ENCODE measurements around the gene RPL10L.

The RPL10L gene

DNA sequence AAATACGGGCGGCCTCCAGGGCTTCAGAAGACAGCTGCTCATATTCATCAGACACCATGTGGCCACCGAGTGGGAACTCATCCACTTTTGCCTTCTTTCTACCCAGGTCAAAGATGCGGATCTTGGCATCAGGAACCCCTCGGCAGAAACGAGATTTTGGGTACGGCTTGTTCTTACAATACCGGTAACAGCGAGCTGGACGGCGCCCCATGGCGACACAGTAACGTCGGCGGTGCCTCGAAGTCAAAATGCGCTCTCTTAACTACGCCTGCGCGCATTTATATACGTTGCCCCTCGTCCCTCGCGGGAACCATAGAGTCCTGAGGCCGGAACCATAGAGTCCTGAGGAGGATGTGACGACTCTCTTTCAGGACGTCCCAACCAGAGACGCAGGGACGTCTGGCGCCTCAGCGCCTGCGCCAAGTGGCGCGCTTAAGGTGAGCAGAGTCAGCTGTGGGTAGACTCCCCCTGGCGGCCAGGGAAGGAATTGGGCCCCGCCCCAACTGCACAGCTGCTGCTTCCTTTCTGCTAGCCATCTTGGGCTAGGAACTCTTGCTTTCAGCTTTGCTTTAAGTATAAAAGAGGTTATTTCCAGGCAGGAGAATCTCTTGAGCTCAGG lies at the start of gene RPL10L:
Gene RPL10L, minus strand, starts transcription at position 256 of the 619 bp plus-strand sequence. Its CDS starts 45 bp downstream, at position 211.
- DNase-seq (ENCODE audit: low read depth, low spot score), result no peak

DNA sequence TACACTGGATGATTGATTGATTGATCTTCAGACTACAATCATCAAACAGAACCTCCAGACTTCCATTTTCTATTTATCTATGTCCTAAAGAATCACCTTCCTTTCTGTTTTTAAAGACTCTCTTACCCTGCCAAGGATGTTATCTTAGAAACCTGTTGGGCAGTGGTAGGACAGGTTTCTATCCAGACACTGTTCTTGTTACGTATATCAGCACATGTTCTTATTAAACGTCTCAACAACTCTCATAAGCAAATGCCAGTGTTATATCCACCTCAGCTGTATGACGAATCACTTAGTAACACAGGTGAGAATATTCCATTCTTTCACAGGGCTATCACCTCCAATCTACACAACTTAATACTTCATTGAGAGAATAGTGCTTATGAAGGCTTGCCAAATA lies 40.2 kb upstream of the RPL10L start:
- DNase-seq (ENCODE audit: low read depth, low spot score), result no peak

DNA sequence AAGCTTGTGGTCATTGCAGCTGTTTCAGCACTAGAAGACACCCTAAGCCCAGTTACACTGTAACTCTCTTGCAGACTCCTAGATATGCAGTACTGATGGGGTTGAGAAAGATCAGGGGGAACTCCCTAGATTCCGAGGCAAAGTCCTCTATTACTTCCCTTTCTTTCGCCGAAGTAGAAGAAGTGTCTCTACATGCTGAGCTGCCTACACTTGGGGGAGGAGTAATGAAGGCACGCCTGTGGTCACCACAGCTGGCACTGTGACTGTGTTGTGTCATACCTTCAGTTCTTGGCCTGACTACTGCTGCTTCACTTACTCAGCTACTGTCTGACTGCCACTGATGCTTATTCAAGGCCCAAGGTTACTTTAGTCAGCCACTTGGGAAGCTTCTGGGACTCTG lies 35.1 kb upstream of the RPL10L start:
- DNase-seq (ENCODE audit: low read depth, low spot score), result no peak

DNA sequence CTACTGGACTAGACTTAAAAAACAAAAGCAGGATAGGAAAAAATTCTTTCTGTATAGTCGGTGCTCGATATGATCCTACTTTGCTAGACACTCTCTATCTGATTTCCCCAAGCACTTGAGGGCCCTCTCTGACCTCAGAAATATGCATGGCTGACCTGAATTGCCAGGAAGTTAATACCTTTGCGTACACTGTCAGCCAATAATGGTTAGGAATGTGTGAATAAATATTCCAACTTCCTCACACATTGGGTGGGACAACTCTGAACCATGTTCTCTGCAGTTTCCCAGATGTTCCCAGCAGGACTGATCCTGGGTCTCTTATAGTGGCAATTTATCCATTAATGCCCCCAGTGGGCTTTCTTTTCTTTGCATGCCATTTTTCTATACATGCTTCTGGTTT lies 20.5 kb upstream of the RPL10L start:
- no peak for DNase-seq (ENCODE audit: low read depth, low spot score)

DNA sequence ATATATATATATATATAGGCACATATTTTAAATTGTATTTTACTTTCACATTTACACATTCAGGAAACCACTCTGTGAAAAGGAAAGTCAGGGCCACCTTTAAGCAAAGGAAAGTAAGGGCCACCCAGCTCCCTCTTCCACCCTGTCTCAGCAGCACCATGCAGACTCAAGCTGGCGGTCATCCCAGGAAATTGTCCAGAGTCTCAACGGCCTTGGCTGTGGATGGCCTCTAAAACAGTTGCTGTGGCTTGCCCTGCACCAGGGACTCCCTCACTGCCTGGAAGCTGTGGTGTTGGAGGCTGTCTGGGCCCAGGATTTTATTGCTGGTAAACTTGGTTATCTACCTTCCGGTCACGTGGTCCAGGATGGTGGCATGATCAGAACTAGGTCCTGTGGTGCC lies 11.8 kb upstream of the RPL10L start:
- DNase-seq (ENCODE audit: low read depth, low spot score), result no peak

DNA sequence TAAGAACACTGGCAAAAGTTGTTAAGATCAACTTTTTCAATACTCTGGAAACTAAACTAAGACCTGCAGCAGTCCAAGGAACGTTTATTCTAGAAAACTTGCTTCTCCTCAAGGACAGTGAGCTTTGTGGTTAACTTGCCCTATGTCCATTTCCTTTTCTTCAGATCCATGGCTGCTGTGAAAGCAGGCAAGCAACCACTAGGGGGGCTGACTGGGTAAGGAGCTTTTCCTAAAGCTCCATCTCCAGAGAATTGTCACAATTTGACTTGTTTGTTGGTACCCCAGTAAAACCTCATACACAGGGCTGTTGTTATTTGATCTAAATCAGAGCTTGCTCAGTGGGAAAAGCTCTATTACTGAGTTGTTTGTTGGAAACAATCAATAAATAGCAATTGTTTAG lies 10.1 kb upstream of the RPL10L start:
- DNase-seq (ENCODE audit: low read depth, low spot score), result no peak

DNA sequence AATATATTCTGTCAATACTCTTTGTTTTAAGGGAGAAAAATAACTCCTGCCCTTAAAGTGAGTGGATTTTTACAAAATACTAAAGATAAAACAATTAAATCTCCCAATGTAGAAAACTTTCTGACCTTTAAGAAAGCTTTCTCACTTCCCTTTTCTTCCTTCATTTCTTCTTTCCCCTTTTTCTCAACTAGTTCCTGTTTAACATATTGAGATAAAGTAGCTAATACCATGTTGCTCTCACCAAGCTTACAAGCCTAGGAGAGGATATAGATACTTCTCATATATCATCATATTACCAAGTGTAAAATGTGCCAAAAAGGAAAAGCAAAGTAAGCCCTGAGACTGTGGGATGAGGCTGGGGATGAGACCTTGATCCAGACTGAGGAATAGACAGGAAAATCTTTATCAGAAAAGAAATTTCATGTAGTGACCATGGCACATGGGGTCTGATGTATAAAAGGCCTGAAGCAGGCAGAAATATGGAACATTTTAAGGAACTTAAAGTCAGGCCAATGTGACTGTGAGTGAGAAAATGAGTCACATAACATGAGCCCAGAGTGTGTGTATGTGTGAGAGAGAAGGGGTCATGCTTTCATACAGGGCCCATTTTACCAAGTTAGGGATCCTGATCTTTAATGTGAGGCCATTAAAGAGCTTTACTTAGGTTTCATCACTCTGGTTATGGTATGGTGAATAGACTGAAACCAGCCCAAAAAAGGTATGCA lies 1.6 kb upstream of the RPL10L start:
- DNase-seq (ENCODE audit: low read depth, low spot score), result no peak

DNA sequence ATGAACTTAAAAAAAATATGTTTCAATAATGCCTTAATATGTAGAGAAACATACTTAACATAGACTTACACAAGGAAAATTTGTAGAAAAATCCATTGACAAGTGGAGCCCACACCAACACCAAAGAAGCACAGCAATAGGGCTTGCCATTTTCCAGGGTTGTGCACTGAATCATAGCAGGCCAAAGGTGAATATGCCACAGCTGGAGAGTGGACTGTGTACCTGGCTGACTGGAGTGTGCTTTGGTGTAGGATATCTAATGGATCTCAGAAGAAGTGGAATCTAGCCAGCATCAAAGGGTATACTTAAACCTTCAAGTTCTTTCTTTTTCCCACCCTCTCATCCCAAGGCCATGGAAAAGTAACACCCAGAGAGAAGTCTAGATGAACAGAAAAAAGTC lies 4.8 kb downstream of the RPL10L start:
- no peak for DNase-seq (ENCODE audit: low read depth, low spot score)

DNA sequence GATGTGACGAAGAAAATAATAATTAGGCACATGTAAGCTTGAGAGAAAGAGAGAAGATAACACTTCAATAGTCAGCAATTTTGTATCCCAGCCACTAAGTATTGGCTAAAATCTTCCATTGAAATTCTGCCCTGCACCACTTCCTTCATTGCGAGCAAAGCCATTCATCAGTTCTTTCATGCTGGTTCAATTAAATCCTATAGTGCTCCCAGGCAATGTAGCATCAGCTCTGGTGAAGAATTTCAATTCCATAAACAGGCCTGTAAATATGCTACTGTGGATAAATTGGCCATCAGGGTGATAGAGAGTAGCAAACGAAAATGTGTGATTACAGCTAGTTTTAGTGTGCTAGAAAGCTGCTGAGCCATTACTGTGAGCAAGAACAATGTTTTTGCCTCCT lies 24.7 kb downstream of the RPL10L start:
- no peak for DNase-seq (ENCODE audit: low read depth, low spot score)

All from brain pericyte (primary cell).